Liver (tissue), 3 donors: ENCODE measurements around the gene RBFA.

Experiments used
- ATF3 ChIP-seq: IDR thresholded peaks from 2 replicates; pipeline ENCODE4 v1.6.1; 2016; ENCODE audit warnings: antibody characterized with exemption
- EGR1 ChIP-seq, 2 donors: IDR thresholded peaks; 2 replicates each; pipeline ENCODE4 v1.6.1; 2016 to 2018; ENCODE audit warnings: antibody characterized with exemption in 2 of 2, low read depth in 2 of 2
- FOXA2 ChIP-seq: IDR thresholded peaks from 2 replicates; pipeline ENCODE4 v1.6.1; 2016; ENCODE audit warnings: antibody characterized with exemption
- GABPA ChIP-seq, 2 donors: IDR thresholded peaks in 1 of 2; conservative IDR thresholded peaks in 1 of 2; 2 replicates each; pipeline ENCODE4 v1.6.1; 2016; ENCODE audit warnings: antibody characterized with exemption in 2 of 2, mild to moderate bottlenecking in 1 of 2, moderate library complexity in 1 of 2
- HNF4A ChIP-seq, 2 donors: conservative IDR thresholded peaks; 2 replicates each; pipeline ENCODE4 v1.6.1; 2016; ENCODE audit warnings: antibody characterized with exemption in 2 of 2, mild to moderate bottlenecking in 2 of 2
- JUND ChIP-seq, 2 donors: IDR thresholded peaks; 2 replicates each; pipeline ENCODE4 v1.6.1; 2016; ENCODE audit warnings: antibody characterized with exemption in 2 of 2
- MAX ChIP-seq: IDR thresholded peaks from 2 replicates; pipeline ENCODE4 v1.6.1; 2016; ENCODE audit warnings: antibody characterized with exemption
- RAD21 ChIP-seq, 2 donors: IDR thresholded peaks; 2 replicates each; pipeline ENCODE4 v1.6.1; 2016; ENCODE audit warnings: antibody characterized with exemption in 2 of 2, mild to moderate bottlenecking in 2 of 2
- SP1 ChIP-seq: IDR thresholded peaks from 2 replicates; pipeline ENCODE4 v1.6.1; 2018; ENCODE audit warnings: antibody characterized with exemption, mild to moderate bottlenecking
- TAF1 ChIP-seq: conservative IDR thresholded peaks from 2 replicates; pipeline ENCODE4 v1.6.1; 2016; ENCODE audit warnings: antibody characterized with exemption, mild to moderate bottlenecking
- YY1 ChIP-seq: IDR thresholded peaks from 2 replicates; pipeline ENCODE4 v1.6.1; 2016; ENCODE audit warnings: antibody characterized with exemption, mild to moderate bottlenecking
- ZBTB33 ChIP-seq: IDR thresholded peaks from 2 replicates; pipeline ENCODE4 v1.6.1; 2016; ENCODE audit warnings: antibody characterized with exemption
- TF ChIP-seq, protein P1 (sequence below): fragments of 150-350 bp; IDR thresholded peaks from 2 replicates; pipeline ENCODE4 v1.5.1; 2017; ENCODE audit warnings: improper control_type of control experiment, low read depth, low read length; ENCODE audit not compliant: missing input control
- TF ChIP-seq, protein P2 (sequence below): IDR thresholded peaks from 2 replicates; pipeline ENCODE4 v1.6.1; 2016; ENCODE audit warnings: antibody characterized with exemption, mild to moderate bottlenecking
- donor health status: healthy.
- donor health status: healthy.

DNA sequence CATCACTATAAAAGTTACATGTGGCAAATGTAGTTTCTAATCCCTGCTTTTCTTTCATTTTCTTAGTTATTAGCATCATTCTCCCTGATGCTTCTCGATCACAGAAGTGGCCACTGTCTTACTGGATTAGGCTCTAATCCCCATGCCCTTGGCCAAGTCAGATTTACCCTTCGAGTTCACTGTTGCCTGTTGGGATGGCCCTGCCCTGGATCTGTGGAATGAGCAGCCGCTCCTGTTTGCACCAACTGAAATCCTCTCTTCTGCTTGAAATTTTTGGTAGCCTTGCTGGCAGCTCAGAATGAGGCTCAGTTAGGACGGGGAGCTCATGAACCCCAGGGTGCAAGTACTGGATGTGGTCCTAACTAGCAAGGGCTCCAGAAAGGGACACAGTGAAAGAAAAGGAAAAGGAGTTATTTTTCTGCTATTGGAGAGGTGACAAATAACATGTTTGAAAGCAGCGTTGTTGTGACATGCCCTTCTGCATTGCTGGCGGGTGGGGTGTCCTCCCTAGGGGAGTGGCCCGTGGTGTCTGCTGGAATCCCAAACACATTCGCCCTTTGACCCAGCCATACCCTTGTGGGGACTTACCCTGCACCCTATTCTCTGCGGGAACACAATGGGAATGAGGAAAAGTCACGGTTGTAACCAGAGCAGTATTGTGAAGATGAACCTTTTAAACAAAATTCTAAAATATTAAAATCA, 34.5 kb downstream of the RBFA start:
- TF ChIP-seq, protein P1, sequence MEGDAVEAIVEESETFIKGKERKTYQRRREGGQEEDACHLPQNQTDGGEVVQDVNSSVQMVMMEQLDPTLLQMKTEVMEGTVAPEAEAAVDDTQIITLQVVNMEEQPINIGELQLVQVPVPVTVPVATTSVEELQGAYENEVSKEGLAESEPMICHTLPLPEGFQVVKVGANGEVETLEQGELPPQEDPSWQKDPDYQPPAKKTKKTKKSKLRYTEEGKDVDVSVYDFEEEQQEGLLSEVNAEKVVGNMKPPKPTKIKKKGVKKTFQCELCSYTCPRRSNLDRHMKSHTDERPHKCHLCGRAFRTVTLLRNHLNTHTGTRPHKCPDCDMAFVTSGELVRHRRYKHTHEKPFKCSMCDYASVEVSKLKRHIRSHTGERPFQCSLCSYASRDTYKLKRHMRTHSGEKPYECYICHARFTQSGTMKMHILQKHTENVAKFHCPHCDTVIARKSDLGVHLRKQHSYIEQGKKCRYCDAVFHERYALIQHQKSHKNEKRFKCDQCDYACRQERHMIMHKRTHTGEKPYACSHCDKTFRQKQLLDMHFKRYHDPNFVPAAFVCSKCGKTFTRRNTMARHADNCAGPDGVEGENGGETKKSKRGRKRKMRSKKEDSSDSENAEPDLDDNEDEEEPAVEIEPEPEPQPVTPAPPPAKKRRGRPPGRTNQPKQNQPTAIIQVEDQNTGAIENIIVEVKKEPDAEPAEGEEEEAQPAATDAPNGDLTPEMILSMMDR, result no peak
- TF ChIP-seq JUND (IDR thresholded peaks at IDR 0.05), result no peak
- TF ChIP-seq FOXA2, result no peak
- no peak for TF ChIP-seq RAD21 (IDR thresholded peaks at IDR 0.05)
- TF ChIP-seq ZBTB33, result no peak
- TF ChIP-seq GABPA (IDR thresholded peaks at IDR 0.05 in 1 of 2, conservative IDR thresholded peaks at IDR 0.05 in 1 of 2), result no peak
- TF ChIP-seq TAF1, result no peak
- TF ChIP-seq EGR1 (IDR thresholded peaks at IDR 0.05; ENCODE audit: low read depth in 2 of 2), result no peak
- TF ChIP-seq, protein P2, sequence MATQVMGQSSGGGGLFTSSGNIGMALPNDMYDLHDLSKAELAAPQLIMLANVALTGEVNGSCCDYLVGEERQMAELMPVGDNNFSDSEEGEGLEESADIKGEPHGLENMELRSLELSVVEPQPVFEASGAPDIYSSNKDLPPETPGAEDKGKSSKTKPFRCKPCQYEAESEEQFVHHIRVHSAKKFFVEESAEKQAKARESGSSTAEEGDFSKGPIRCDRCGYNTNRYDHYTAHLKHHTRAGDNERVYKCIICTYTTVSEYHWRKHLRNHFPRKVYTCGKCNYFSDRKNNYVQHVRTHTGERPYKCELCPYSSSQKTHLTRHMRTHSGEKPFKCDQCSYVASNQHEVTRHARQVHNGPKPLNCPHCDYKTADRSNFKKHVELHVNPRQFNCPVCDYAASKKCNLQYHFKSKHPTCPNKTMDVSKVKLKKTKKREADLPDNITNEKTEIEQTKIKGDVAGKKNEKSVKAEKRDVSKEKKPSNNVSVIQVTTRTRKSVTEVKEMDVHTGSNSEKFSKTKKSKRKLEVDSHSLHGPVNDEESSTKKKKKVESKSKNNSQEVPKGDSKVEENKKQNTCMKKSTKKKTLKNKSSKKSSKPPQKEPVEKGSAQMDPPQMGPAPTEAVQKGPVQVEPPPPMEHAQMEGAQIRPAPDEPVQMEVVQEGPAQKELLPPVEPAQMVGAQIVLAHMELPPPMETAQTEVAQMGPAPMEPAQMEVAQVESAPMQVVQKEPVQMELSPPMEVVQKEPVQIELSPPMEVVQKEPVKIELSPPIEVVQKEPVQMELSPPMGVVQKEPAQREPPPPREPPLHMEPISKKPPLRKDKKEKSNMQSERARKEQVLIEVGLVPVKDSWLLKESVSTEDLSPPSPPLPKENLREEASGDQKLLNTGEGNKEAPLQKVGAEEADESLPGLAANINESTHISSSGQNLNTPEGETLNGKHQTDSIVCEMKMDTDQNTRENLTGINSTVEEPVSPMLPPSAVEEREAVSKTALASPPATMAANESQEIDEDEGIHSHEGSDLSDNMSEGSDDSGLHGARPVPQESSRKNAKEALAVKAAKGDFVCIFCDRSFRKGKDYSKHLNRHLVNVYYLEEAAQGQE, result no peak
- TF ChIP-seq MAX, result no peak
- no peak for TF ChIP-seq HNF4A (conservative IDR thresholded peaks at IDR 0.05)
- TF ChIP-seq SP1, result no peak
- no peak for TF ChIP-seq YY1
- TF ChIP-seq ATF3, result no peak
